Muscle of leg (tissue), 16 donors: ENCODE results near the gene ZDHHC5. TPM values are rescaled to one million over a fixed set of nuclear protein-coding genes. Genes with fewer than 3 reads are reported as not detected.

Experiments
- DNase-seq: peaks from one replicate; pipeline ENCODE4 v3.0.0; 2013
- H3K27ac ChIP-seq: one replicate; pipeline ENCODE4 v1.5.1; 2013; ENCODE audit warnings: mild to moderate bottlenecking, low read length, control low read depth
- H3K27me3 ChIP-seq: one replicate; pipeline ENCODE4 v1.6.1; 2013; ENCODE audit warnings: low read length; ENCODE audit not compliant: control insufficient read depth, insufficient read depth
- H3K36me3 ChIP-seq: one replicate; pipeline ENCODE4 v1.6.1; 2013; ENCODE audit warnings: low read length; ENCODE audit not compliant: control insufficient read depth, insufficient read depth
- H3K4me1 ChIP-seq: one replicate; pipeline ENCODE4 v1.6.1; 2013; ENCODE audit warnings: low read length; ENCODE audit not compliant: control insufficient read depth, insufficient read depth
- H3K4me3 ChIP-seq: one replicate; pipeline ENCODE4 v1.5.1; 2013; ENCODE audit warnings: low read length, control low read depth
- H3K9me3 ChIP-seq: replicated peaks from 2 replicates; pipeline ENCODE4 v1.6.1; 2013; ENCODE audit warnings: low read depth, low read length; ENCODE audit not compliant: control insufficient read depth
- WGBS: methylation state at CpG from one replicate; pipeline ENCODE4 v1.1.5; 2013; ENCODE audit warnings: missing lambda C conversion rate; ENCODE audit not compliant: insufficient coverage; 5-methylcytosine and 5-hydroxymethylcytosine counted together
- long read RNA-seq, 11 donors: transcript quantifications; one replicate each; lab custom pipeline, GENCODE V29; 2026
- polyA plus RNA-seq, 8 donors: library from polyadenylated mRNA; unstranded; fragments of 120-200 nt; gene quantifications; one replicate each; pipeline versions ENCODE4 v1.2.1 to v1.2.3, GENCODE V29; 2013; ENCODE audit warnings: inconsistent platforms in 1 of 8, low replicate concordance in 1 of 8; ENCODE audit not compliant: insufficient read length in 8 of 8, insufficient read depth in 1 of 8
- total RNA-seq: library from RNA; stranded (reverse); fragments of 120-200 nt; gene quantifications from one replicate; pipeline ENCODE4 v1.2.4, GENCODE V29; 2013

Gene ZDHHC5, protein sequence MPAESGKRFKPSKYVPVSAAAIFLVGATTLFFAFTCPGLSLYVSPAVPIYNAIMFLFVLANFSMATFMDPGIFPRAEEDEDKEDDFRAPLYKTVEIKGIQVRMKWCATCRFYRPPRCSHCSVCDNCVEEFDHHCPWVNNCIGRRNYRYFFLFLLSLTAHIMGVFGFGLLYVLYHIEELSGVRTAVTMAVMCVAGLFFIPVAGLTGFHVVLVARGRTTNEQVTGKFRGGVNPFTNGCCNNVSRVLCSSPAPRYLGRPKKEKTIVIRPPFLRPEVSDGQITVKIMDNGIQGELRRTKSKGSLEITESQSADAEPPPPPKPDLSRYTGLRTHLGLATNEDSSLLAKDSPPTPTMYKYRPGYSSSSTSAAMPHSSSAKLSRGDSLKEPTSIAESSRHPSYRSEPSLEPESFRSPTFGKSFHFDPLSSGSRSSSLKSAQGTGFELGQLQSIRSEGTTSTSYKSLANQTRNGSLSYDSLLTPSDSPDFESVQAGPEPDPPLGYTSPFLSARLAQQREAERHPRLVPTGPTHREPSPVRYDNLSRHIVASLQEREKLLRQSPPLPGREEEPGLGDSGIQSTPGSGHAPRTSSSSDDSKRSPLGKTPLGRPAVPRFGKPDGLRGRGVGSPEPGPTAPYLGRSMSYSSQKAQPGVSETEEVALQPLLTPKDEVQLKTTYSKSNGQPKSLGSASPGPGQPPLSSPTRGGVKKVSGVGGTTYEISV
- total RNA-seq (13.5 TPM), polyA plus RNA-seq (10 to 100 TPM; 25.6 to 40.3 (median 31.9) TPM)
- long read RNA-seq, donor 1, partial matches to known transcripts = 14 of 14 reads
- long read RNA-seq, donor 1, other reads (novel, unspliced or antisense) = 0 of 14 reads
- long read RNA-seq, donor 2 = 0 reads
- long read RNA-seq, donor 3, full-length matches to known transcripts = 4 of 87 reads
- long read RNA-seq, donor 3, partial matches to known transcripts = 56 of 87 reads
- long read RNA-seq, donor 3, other reads (novel, unspliced or antisense) = 27 of 87 reads
- long read RNA-seq, donor 4, full-length matches to known transcripts = 1 of 8 reads
- long read RNA-seq, donor 4, partial matches to known transcripts = 7 of 8 reads
- long read RNA-seq, donor 4, other reads (novel, unspliced or antisense) = 0 of 8 reads
- long read RNA-seq, donor 5, full-length matches to known transcripts = 2 of 50 reads
- long read RNA-seq, donor 5, partial matches to known transcripts = 48 of 50 reads
- long read RNA-seq, donor 5, other reads (novel, unspliced or antisense) = 0 of 50 reads
- long read RNA-seq, donor 6, full-length matches to known transcripts = 3 of 11 reads
- long read RNA-seq, donor 6, partial matches to known transcripts = 8 of 11 reads
- long read RNA-seq, donor 6, other reads (novel, unspliced or antisense) = 0 of 11 reads
- long read RNA-seq, donor 7, partial matches to known transcripts = 5 of 5 reads
- long read RNA-seq, donor 7, other reads (novel, unspliced or antisense) = 0 of 5 reads
- long read RNA-seq, donor 8, partial matches to known transcripts = 11 of 11 reads
- long read RNA-seq, donor 8, other reads (novel, unspliced or antisense) = 0 of 11 reads
- long read RNA-seq, donor 9 = 0 reads
- long read RNA-seq, donor 10, full-length matches to known transcripts = 2 of 20 reads
- long read RNA-seq, donor 10, partial matches to known transcripts = 18 of 20 reads
- long read RNA-seq, donor 10, other reads (novel, unspliced or antisense) = 0 of 20 reads
- long read RNA-seq, donor 11, full-length matches to known transcripts = 1 of 1 reads
- long read RNA-seq, donor 11, partial matches to known transcripts = 0 of 1 reads
- long read RNA-seq, donor 11, other reads (novel, unspliced or antisense) = 0 of 1 reads

GRCh38 chr11:57667736-57668433 lies at the start of gene ZDHHC5:
ZDHHC5 (plus strand) TSS chr11:57668114; CDS start chr11:57673091, 4,977 bp downstream.
- Histone ChIP-seq H3K36me3 (peaks cover 11% of the 10 kb centered on the region), H3K27me3 (no peaks in the 10 kb centered on the region), H3K4me1 (peaks cover 13% of the 10 kb centered on the region), H3K27ac (peak within 1 kb of the TSS; percentile 99), H3K4me3 (peak within 1 kb of the TSS; percentile 97), H3K9me3 (no peaks in the 10 kb centered on the region)
- DNase-seq = peak; percentile 100
- WGBS = under 1% methylated on average over 87 of the region's 96 CpGs

- no peak for DNase-seq
- H3K4me1 ChIP-seq = no peaks in the 10 kb centered on the region
- H3K9me3 ChIP-seq = peaks cover 4% of the 10 kb centered on the region
- H3K4me3 ChIP-seq = no peak overlapping the region
- 83% methylated on average over 2 of the region's 2 CpGs for WGBS
- peaks cover 11% of the 10 kb centered on the region for H3K36me3 ChIP-seq
- H3K27ac ChIP-seq = no peak overlapping the region
- no peaks in the 10 kb centered on the region for H3K27me3 ChIP-seq
These were observed 49.5 kb upstream of the ZDHHC5 start for GRCh38 chr11:57618438-57618837.

DNA sequence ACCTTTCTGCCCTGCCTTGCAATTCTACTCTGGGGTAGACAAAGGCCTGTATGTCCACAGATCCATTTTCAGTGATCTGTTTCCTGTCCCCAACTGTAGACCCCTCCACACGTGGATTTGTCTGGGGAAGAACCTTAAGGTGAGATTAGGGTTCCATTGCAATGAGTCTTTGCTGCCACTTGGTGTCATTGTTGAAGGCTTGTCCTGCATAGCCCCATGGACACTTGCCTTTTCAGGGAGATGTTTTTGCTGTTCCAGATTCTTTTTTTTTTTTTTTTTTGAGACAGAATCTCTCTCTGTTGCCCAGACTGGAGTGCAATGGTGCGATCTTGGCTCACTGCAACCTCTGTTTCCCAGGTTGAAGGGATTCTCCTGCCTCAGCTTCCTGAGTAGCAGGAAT lies 48.6 kb upstream of the ZDHHC5 start:
- Histone ChIP-seq H3K4me1 (no peaks in the 10 kb centered on the region), H3K27ac (no peak overlapping the region), H3K9me3 (peaks cover 4% of the 10 kb centered on the region), H3K4me3 (no peak overlapping the region), H3K36me3 (peaks cover 6% of the 10 kb centered on the region), H3K27me3 (no peaks in the 10 kb centered on the region)
- no CpG with 5 or more reads among the region's 2 CpGs for WGBS
- DNase-seq = no peak

- no peak for DNase-seq
- H3K36me3 ChIP-seq = no peaks in the 10 kb centered on the region
- H3K27ac ChIP-seq = no peak overlapping the region
These were observed 47.4 kb upstream of the ZDHHC5 start for GRCh38 chr11:57620467-57620866.

GRCh38 chr11:57622263-57622662 lies 45.7 kb upstream of the ZDHHC5 start:
- Histone ChIP-seq H3K36me3 (no peaks in the 10 kb centered on the region), H3K4me1 (no peaks in the 10 kb centered on the region), H3K4me3 (no peak overlapping the region), H3K9me3 (peaks cover 4% of the 10 kb centered on the region), H3K27ac (no peak overlapping the region), H3K27me3 (no peaks in the 10 kb centered on the region)
- 6% methylated on average over 2 of the region's 3 CpGs for WGBS
- no peak for DNase-seq

More at GRCh38 chr11:57620467-57620866, 47.4 kb upstream of the ZDHHC5 start:
- Histone ChIP-seq H3K4me1 (no peaks in the 10 kb centered on the region), H3K4me3 (no peak overlapping the region), H3K9me3 (peaks cover 4% of the 10 kb centered on the region), H3K27me3 (no peaks in the 10 kb centered on the region)

- no peak overlapping the region for H3K27ac ChIP-seq
- H3K4me3 ChIP-seq = no peak overlapping the region
- H3K9me3 ChIP-seq = no peaks in the 10 kb centered on the region
- WGBS = no CpG with 5 or more reads among the region's 2 CpGs
- no peaks in the 10 kb centered on the region for H3K4me1 ChIP-seq
- DNase-seq = no peak
- H3K27me3 ChIP-seq = no peaks in the 10 kb centered on the region
- H3K36me3 ChIP-seq = no peaks in the 10 kb centered on the region
These were observed 43.0 kb upstream of the ZDHHC5 start for GRCh38 chr11:57624864-57625263.

GRCh38 chr11:57626895-57627294 lies 41.0 kb upstream of the ZDHHC5 start:
- no peak for DNase-seq
- Histone ChIP-seq H3K36me3 (no peaks in the 10 kb centered on the region), H3K27me3 (no peaks in the 10 kb centered on the region), H3K4me1 (no peaks in the 10 kb centered on the region), H3K9me3 (no peaks in the 10 kb centered on the region), H3K4me3 (no peak overlapping the region), H3K27ac (no peak overlapping the region)
- WGBS = no CpG with 5 or more reads among the region's 1 CpG

- H3K9me3 ChIP-seq = no peaks in the 10 kb centered on the region
- no peaks in the 10 kb centered on the region for H3K36me3 ChIP-seq
- no peaks in the 10 kb centered on the region for H3K4me1 ChIP-seq
- WGBS = 17% methylated on average over 1 of the region's 2 CpGs
- H3K4me3 ChIP-seq = no peak overlapping the region
- no peak for DNase-seq
- no peak overlapping the region for H3K27ac ChIP-seq
- H3K27me3 ChIP-seq = peaks cover 3% of the 10 kb centered on the region
These were observed 37.7 kb upstream of the ZDHHC5 start for GRCh38 chr11:57630171-57630570.
